ENCODE data around the gene RHOF. TPM values are rescaled to one million over a fixed set of nuclear protein-coding genes. Genes with fewer than 3 reads are reported as not detected.
"Not testable (repeated sequence)": the region's sequence is repeated elsewhere in the genome, so short reads cannot be mapped to it uniquely, and the experiment has no call there.

The RHOF gene
- polyA plus RNA-seq, 1 donor from 2014 or later, result 90.0 TPM

DNA sequence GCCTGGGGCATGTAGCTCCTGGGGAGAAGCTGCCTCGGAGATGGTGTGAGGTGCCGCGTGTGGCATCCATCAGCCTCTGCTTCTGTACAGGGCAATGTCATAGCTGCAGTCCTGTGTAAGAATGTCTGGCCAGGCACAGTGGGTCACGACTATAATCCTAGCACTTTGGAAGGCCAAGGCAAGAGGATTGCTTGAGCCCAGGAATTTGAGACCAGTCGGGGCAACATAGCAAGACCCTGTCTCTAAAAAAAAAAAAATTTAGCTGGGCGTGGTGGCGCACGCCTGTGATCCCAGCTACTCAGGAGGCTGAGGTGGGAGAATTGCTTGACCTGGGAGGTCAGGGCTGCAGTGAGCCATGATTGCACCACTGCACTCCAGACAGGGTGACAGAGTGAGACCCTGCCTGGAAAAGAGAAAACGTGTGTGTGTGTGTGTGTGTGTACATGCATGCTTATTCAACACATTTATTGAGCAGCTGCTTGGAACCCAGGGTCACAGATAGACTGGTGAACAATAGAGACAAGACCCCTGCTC is 24.1 kb downstream of the RHOF start:
- Mint-ChIP-seq H3K27me3 (no peaks in the 10 kb centered on the region), H3K27ac (no peak overlapping the region), H3K4me3 (no peak overlapping the region), H3K9me3 (no peaks in the 10 kb centered on the region), H3K36me3 (no peaks in the 10 kb centered on the region), H3K4me1 (peaks cover 5 to 8% (median 8%) of the 10 kb centered on the region in 3 donors)

- Mint-ChIP-seq H3K36me3 (no peaks in the 10 kb centered on the region), H3K4me3 (no peak overlapping the region), H3K27me3 (no peaks in the 10 kb centered on the region)
Observed at GRCh38 chr12:121767525-121768016, 25.9 kb downstream of the RHOF start.

GRCh38 chr12:121766290-121767039 is 27.0 kb downstream of the RHOF start:
- no peaks in the 10 kb centered on the region for H3K9me3 Mint-ChIP-seq
- no peaks in the 10 kb centered on the region for H3K4me1 Mint-ChIP-seq
- H3K27ac Mint-ChIP-seq, result no peak overlapping the region
- H3K4me3 Mint-ChIP-seq, result no peak overlapping the region
- H3K36me3 Mint-ChIP-seq, result no peaks in the 10 kb centered on the region
- no peaks in the 10 kb centered on the region for H3K27me3 Mint-ChIP-seq

More at GRCh38 chr12:121767525-121768016, 25.9 kb downstream of the RHOF start:
- peak overlapping the region in 1 of 3 donors; percentile 12 for H3K27ac Mint-ChIP-seq
- H3K9me3 Mint-ChIP-seq, result no peaks in the 10 kb centered on the region
- H3K4me1 Mint-ChIP-seq, result no peaks in the 10 kb centered on the region

- H3K27me3 Mint-ChIP-seq, result no peaks in the 10 kb centered on the region
- H3K4me1 Mint-ChIP-seq, result no peaks in the 10 kb centered on the region
- H3K36me3 Mint-ChIP-seq, result no peaks in the 10 kb centered on the region
- H3K4me3 Mint-ChIP-seq, result no peak overlapping the region
- no peaks in the 10 kb centered on the region for H3K9me3 Mint-ChIP-seq
- H3K27ac Mint-ChIP-seq, result no peak overlapping the region
Observed at GRCh38 chr12:121765573-121765972, 27.9 kb downstream of the RHOF start.

DNA sequence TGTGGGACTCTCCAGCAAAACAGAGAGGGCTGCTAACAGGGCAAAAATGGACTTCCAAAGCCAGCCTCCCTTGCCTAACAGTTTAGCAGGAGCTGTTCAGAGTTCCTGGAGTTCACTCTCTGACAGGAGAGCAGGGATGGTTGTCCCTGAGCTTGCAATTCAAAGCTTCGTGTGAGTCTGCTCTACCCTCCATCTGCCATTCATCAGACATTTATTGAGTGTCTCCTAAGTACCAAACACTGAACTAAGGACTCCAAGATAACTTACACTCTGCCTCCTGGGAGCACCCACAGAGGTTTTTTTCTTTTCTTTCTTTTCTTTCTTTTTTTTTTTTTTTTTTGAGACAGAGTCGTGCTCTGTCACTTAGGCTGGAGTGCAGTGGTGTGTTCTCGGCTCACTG is 28.7 kb downstream of the RHOF start:
- no peak overlapping the region for H3K27ac Mint-ChIP-seq
- no peaks in the 10 kb centered on the region for H3K27me3 Mint-ChIP-seq
- H3K9me3 Mint-ChIP-seq, result no peaks in the 10 kb centered on the region
- H3K36me3 Mint-ChIP-seq, result no peaks in the 10 kb centered on the region
- H3K4me1 Mint-ChIP-seq, result no peaks in the 10 kb centered on the region
- H3K4me3 Mint-ChIP-seq, result no peak overlapping the region

DNA sequence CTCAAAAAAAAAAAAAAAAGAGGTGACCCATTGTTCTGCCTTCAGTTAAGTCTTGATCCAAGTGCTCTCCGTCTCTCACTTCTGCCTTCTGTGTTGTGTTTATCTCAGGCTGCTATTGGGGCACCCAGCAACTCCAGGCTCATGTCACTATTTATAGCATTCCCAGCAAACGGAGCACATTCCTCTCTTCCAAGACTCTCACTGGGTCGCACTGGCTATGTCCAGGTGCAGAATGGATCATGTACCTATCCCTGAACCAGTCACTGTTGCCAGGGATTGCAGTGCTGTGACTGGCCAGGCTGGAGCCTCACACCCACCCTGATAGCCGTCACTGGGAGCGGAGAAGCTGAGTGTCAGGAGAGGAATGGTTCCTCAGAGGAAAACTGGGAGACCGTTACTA is 31.2 kb downstream of the RHOF start:
- no peaks in the 10 kb centered on the region for H3K9me3 Mint-ChIP-seq
- no peak overlapping the region for H3K27ac Mint-ChIP-seq
- H3K27me3 Mint-ChIP-seq, result no peaks in the 10 kb centered on the region
- no peaks in the 10 kb centered on the region for H3K4me1 Mint-ChIP-seq
- H3K36me3 Mint-ChIP-seq, result no peaks in the 10 kb centered on the region
- no peak overlapping the region for H3K4me3 Mint-ChIP-seq

GRCh38 chr12:121758536-121758935 is 35.0 kb downstream of the RHOF start:
- H3K4me3 Mint-ChIP-seq, H3K36me3 Mint-ChIP-seq, H3K27me3 Mint-ChIP-seq, H3K4me1 Mint-ChIP-seq, H3K27ac Mint-ChIP-seq, H3K9me3 Mint-ChIP-seq: not testable (repeated sequence)

DNA sequence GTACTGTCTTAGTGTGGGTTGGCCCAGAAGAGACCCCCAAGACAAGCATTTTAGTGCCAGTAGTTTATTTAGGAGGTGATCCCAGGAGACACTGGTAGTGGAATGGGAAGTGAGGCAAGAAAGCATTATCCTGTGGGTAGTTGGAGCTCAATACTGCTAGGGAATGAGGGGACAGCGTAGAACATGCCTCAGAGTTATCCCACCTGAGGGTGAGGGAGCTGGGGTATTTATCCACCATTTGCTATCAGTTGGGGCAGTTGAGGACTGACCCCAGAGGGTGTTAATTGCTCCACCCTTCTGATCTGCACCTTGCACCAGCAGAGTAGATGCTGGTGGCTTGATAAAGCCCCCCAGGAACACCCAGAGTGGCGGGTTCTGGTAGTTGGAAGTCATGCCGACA is 37.9 kb downstream of the RHOF start:
- Mint-ChIP-seq H3K4me1 (peaks cover 0 to 2% (median 0%) of the 10 kb centered on the region in 3 donors), H3K9me3 (no peaks in the 10 kb centered on the region), H3K4me3 (no peak overlapping the region), H3K27ac (no peak overlapping the region), H3K36me3 (peaks cover 2% of the 10 kb centered on the region), H3K27me3 (no peaks in the 10 kb centered on the region)

- no peak overlapping the region for H3K27ac Mint-ChIP-seq
- peaks cover 0 to 2% (median 0%) of the 10 kb centered on the region in 3 donors for H3K4me1 Mint-ChIP-seq
- no peaks in the 10 kb centered on the region for H3K27me3 Mint-ChIP-seq
- H3K9me3 Mint-ChIP-seq, result no peaks in the 10 kb centered on the region
- peaks cover 2% of the 10 kb centered on the region for H3K36me3 Mint-ChIP-seq
- no peak overlapping the region for H3K4me3 Mint-ChIP-seq
Observed at GRCh38 chr12:121754836-121755235, 38.7 kb downstream of the RHOF start.

GRCh38 chr12:121753844-121754264 is 39.6 kb downstream of the RHOF start:
- H3K9me3 Mint-ChIP-seq, result no peaks in the 10 kb centered on the region
- H3K4me3 Mint-ChIP-seq, result no peak overlapping the region
- no peak overlapping the region for H3K27ac Mint-ChIP-seq
- peaks cover 2% of the 10 kb centered on the region for H3K36me3 Mint-ChIP-seq
- peaks cover 0 to 2% (median 0%) of the 10 kb centered on the region in 3 donors for H3K4me1 Mint-ChIP-seq
- no peaks in the 10 kb centered on the region for H3K27me3 Mint-ChIP-seq

DNA sequence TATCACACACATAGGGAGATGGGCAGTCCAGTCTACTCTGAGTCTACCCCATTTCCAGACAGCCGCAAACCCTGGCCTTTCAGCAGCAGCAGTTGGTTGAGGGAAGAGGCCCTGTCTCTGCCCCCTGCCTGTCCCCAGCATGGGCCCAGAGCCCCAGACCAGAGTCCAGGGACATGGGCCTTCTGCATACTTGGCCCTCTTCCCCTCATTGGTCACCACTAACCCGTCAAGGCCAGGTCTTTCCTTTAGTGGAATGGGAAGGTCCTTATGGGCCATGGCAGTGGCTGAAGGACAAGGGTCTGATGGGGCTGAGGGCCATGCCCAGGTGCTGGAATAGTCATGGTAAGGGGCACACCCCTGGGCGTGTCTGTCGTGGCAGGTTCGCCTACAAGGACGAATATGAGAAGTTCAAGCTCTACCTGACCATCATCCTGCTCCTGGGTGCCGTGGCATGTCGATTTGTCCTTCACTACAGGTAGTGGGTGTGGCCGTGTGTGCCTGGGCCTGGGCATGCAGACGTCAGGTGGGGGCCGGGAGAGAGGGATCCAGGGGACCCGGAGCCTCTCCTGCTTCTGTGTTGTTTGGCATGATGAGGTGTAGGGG is 41.6 kb downstream of the RHOF start:
- H3K27ac Mint-ChIP-seq, result peak overlapping the region in 1 of 3 donors; percentile 31
- H3K36me3 Mint-ChIP-seq, result peaks cover 2% of the 10 kb centered on the region
- no peak overlapping the region for H3K4me3 Mint-ChIP-seq
- no peaks in the 10 kb centered on the region for H3K27me3 Mint-ChIP-seq
- H3K4me1 Mint-ChIP-seq, result peaks cover 0 to 2% (median 0%) of the 10 kb centered on the region in 3 donors
- H3K9me3 Mint-ChIP-seq, result no peaks in the 10 kb centered on the region

DNA sequence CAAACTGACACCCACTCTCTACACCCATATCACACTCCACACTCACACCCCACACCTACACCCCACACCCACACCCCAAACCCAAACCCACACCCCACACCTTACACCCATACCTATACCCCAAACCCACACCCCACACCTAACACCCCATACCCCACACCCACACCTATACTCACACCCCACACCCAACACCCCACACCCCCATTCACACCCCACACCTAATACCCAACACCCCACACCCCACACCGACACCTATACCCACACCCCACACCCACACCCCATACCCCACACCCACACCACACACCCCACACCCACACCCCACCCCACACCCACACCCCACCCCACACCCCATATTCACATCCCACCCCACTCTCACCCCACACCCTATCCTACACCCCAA is 42.5 kb downstream of the RHOF start:
- Mint-ChIP-seq H3K4me3 (no peak overlapping the region), H3K27ac (no peak overlapping the region), H3K4me1 (peaks cover 0 to 2% (median 0%) of the 10 kb centered on the region in 3 donors), H3K9me3 (no peaks in the 10 kb centered on the region), H3K36me3 (peaks cover 2% of the 10 kb centered on the region), H3K27me3 (no peaks in the 10 kb centered on the region)

GRCh38 chr12:121750507-121750955 is 43.0 kb downstream of the RHOF start:
- H3K4me1 Mint-ChIP-seq, result peaks cover 0 to 2% (median 0%) of the 10 kb centered on the region in 3 donors
- H3K9me3 Mint-ChIP-seq, result no peaks in the 10 kb centered on the region
- no peak overlapping the region for H3K4me3 Mint-ChIP-seq
- H3K36me3 Mint-ChIP-seq, result peaks cover 2% of the 10 kb centered on the region
- peak overlapping the region in 1 of 3 donors; percentile 43 for H3K27ac Mint-ChIP-seq
- no peaks in the 10 kb centered on the region for H3K27me3 Mint-ChIP-seq

DNA sequence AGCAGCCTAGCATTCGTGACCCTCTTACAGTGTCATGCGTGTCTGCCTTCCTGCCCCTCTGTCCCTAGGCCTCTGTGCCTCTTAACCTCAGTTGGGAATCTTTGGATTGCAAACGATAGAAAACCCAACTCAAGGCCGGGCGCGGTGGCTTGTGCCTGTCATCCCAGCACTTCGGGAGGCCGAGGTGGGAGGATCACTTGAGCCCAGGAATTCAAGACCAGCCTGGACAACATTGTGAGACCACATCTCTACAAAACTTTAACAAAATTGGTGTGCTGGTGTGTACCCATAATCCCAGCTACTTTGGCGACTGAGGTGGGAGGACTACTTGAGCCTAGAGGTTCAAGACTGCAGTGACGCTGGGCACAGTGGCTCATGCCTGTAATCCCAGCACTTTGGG is 44.2 kb downstream of the RHOF start:
- H3K27me3 Mint-ChIP-seq, result no peaks in the 10 kb centered on the region
- H3K4me3 Mint-ChIP-seq, result no peak overlapping the region

GRCh38 chr12:121748571-121749265 is 44.8 kb downstream of the RHOF start:
- H3K27ac Mint-ChIP-seq, result peak overlapping the region in 1 of 3 donors; percentile 63
- H3K4me1 Mint-ChIP-seq, result peaks cover 0 to 2% (median 0%) of the 10 kb centered on the region in 3 donors

More for the DNA sequence above, 44.2 kb downstream of the RHOF start:
- Mint-ChIP-seq H3K27ac (peak overlapping the region in 1 of 3 donors; percentile 63), H3K36me3 (peaks cover 2% of the 10 kb centered on the region), H3K4me1 (peaks cover 0 to 2% (median 0%) of the 10 kb centered on the region in 3 donors), H3K9me3 (no peaks in the 10 kb centered on the region)

More at GRCh38 chr12:121748571-121749265, 44.8 kb downstream of the RHOF start:
- Mint-ChIP-seq H3K9me3 (no peaks in the 10 kb centered on the region), H3K27me3 (no peaks in the 10 kb centered on the region), H3K36me3 (no peaks in the 10 kb centered on the region), H3K4me3 (no peak overlapping the region)
